ENCODE measurements around the gene DUOX2. TPM values are rescaled to one million over a fixed set of nuclear protein-coding genes. Genes with fewer than 3 reads are reported as not detected.

Gene DUOX2
- total and polyA plus RNA-seq, 2 of the 13 experiments (the other 11 are each of a cell fraction or from before 2014, with no cell fraction given), result 0.08 TPM; not detected in 1

- TF ChIP-seq KLF15 (CRISPR knock-in tag; IDR thresholded peaks at IDR 0.05; ENCODE audit: borderline replicate concordance), result no peak
- TF ChIP-seq GMEB1 (CRISPR knock-in tag; IDR thresholded peaks at IDR 0.05; ENCODE audit: borderline replicate concordance), result no peak
- TF ChIP-seq TRIM22 (IDR thresholded peaks at IDR 0.05), result no peak
- TF ChIP-seq RERE (CRISPR knock-in tag; IDR thresholded peaks at IDR 0.05; ENCODE audit: low read depth), result no peak
- TF ChIP-seq ZKSCAN8 (CRISPR knock-in tag; IDR thresholded peaks at IDR 0.05; ENCODE audit: borderline replicate concordance), result no peak
- no peak for TF ChIP-seq ZBTB8A (CRISPR knock-in tag; IDR thresholded peaks at IDR 0.05; ENCODE audit: borderline replicate concordance, low read depth)
Observed at GRCh38 chr15:45140557-45141250, 26.7 kb upstream of the DUOX2 start (continued).
